Thyroid gland (tissue), 4 donors: ENCODE results near the gene VAPA. TPM values are rescaled to one million over a fixed set of nuclear protein-coding genes. Genes with fewer than 3 reads are reported as not detected.
A peak's percentile ranks its signal among the peaks of the same experiment; 100 is the strongest.
"Not testable (repeated sequence)": the region's sequence is repeated elsewhere in the genome, so short reads cannot be mapped to it uniquely, and the experiment has no call there.

Experiments
- DNase-seq, 2 donors: peaks; one replicate each; pipeline ENCODE4 v3.0.0-alpha.2; 2019
- H3K27ac ChIP-seq, 3 donors: fragments of 200-600 bp; sonication (generic); 1 replicate in 2 of 3; 2 replicates in 1 of 3; pipeline ENCODE4 v1.5.1; 2016 to 2019; ENCODE audit warnings: mild to moderate bottlenecking in 1 of 3, moderate library complexity in 1 of 3
- H3K27me3 ChIP-seq: fragments of 200-600 bp; sonication (generic); one replicate; pipeline ENCODE4 v1.5.1; 2019
- H3K36me3 ChIP-seq, 2 donors: fragments of 200-600 bp; sonication (generic); one replicate each; pipeline ENCODE4 v1.5.1; 2016 to 2019
- H3K4me1 ChIP-seq, 2 donors: fragments of 200-600 bp; sonication (generic); one replicate each; pipeline ENCODE4 v1.5.1; 2017 to 2019
- H3K4me3 ChIP-seq, 3 donors: fragments of 200-600 bp; sonication (generic); replicated peaks in 1 of 3; 1 replicate in 2 of 3; 2 replicates in 1 of 3; pipeline ENCODE4 v1.5.1; 2016; ENCODE audit warnings: mild to moderate bottlenecking in 1 of 3
- H3K9me3 ChIP-seq: fragments of 200-600 bp; sonication (generic); one replicate; pipeline ENCODE4 v1.5.1; 2017
- POLR2A ChIP-seq, 2 donors: fragments of 450-650 bp; IDR thresholded peaks; one replicate each; pipeline ENCODE4 v1.6.1; 2017; ENCODE audit warnings: antibody characterized with exemption in 2 of 2, mild to moderate bottlenecking in 2 of 2, moderate library complexity in 1 of 2
- WGBS, 2 donors: methylation state at CpG; one replicate each; pipeline ENCODE4 v1.1.5; 2017; 5-methylcytosine and 5-hydroxymethylcytosine counted together
- intact Hi-C: fragments of 100-400 bp; cut with DNase I; formaldehyde crosslinking; loops from one replicate; pipeline ENCODE4 v1.15.1; 2023
- total RNA-seq, 4 donors: library from RNA; depleted of rRNA; stranded (reverse); fragments of >200 nt; gene quantifications; one replicate each; pipeline ENCODE4 v1.2.3, GENCODE V29; 2016
- TF ChIP-seq, protein P1 (sequence below), 6 experiments: fragments of 200-600 bp in 3 of 6; fragments of 450-650 bp in 3 of 6; sonication (generic) in 3 of 6; IDR thresholded peaks; one replicate each; pipeline ENCODE4 v1.5.1; 2016 to 2019; ENCODE audit warnings: antibody characterized with exemption in 6 of 6, mild to moderate bottlenecking in 2 of 6, inconsistent platforms in 1 of 6, moderate library complexity in 1 of 6

The VAPA gene
- total RNA-seq, 4 donors from 2014 or later: 232 to 261 (median 244) TPM

DNA sequence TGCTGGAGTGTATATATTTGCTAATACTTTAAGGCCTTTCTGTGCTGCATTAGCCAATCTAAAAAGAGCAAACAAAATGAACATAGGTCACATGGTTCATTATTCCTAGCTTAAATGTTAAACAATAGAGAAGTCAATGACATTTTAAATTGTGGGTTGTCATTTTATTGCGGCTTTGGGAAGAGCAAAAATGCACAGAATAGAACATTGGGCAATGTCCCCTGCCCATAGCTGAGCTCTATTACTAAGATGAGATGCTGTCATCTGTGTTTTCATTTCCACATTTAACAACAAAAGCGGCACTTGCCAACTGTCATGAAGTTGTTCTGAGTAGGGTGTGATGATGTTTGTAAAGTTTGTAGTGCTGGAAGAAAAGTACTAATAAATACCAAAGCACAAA, 3.2 kb upstream of the VAPA start:
- H3K27ac ChIP-seq: no peak overlapping the region
- WGBS, 2 donors: 87 to 96% methylated on average over 2 of the region's 2 CpGs
- H3K4me1 ChIP-seq: peaks cover 0 to 4% of the 10 kb centered on the region in 2 donors
- H3K36me3 ChIP-seq: no peaks in the 10 kb centered on the region
- intact Hi-C loops: no loop called here
- no peaks in the 10 kb centered on the region for H3K9me3 ChIP-seq
- DNase-seq: no peak
- no peak overlapping the region for H3K4me3 ChIP-seq
- H3K27me3 ChIP-seq: no peaks in the 10 kb centered on the region
- TF ChIP-seq POLR2A (IDR thresholded peaks at IDR 0.05): no peak
- TF ChIP-seq, protein P1, sequence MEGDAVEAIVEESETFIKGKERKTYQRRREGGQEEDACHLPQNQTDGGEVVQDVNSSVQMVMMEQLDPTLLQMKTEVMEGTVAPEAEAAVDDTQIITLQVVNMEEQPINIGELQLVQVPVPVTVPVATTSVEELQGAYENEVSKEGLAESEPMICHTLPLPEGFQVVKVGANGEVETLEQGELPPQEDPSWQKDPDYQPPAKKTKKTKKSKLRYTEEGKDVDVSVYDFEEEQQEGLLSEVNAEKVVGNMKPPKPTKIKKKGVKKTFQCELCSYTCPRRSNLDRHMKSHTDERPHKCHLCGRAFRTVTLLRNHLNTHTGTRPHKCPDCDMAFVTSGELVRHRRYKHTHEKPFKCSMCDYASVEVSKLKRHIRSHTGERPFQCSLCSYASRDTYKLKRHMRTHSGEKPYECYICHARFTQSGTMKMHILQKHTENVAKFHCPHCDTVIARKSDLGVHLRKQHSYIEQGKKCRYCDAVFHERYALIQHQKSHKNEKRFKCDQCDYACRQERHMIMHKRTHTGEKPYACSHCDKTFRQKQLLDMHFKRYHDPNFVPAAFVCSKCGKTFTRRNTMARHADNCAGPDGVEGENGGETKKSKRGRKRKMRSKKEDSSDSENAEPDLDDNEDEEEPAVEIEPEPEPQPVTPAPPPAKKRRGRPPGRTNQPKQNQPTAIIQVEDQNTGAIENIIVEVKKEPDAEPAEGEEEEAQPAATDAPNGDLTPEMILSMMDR (IDR thresholded peaks at IDR 0.05): no peak

GRCh38 chr18:9911226-9911625, 2.6 kb upstream of the VAPA start:
- no peak for DNase-seq

DNA sequence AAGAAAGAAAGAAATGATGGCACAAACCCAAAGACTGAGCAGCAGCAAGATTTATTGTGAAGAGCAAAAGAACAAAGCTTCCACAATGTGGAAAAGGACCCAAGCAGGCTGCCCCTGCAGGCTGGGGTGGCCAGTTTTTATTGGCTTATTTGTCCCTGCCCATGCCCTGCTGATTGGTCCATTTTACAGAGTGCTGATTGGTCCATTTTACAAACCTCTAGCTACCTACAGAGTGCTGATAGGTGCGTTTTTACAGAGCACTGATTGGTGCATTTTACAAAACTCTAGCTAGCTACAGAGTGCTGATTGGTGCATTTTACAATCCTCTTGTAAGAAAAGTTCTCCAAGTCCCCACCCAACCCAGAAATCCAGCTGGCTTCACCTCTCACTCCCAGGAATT, 1.5 kb upstream of the VAPA start:
- intact Hi-C loops, H3K27me3 ChIP-seq, H3K9me3 ChIP-seq, H3K4me3 ChIP-seq, DNase-seq, H3K36me3 ChIP-seq, H3K27ac ChIP-seq: not testable (repeated sequence)
- WGBS, 2 donors: 100% methylated on average over 1 of the region's 1 CpG
- H3K4me1 ChIP-seq: peaks cover 15 to 16% of the 10 kb centered on the region in 2 donors

More at GRCh38 chr18:9911226-9911625, 2.6 kb upstream of the VAPA start:
- H3K4me3 ChIP-seq: no peak overlapping the region
- no peak overlapping the region for H3K27ac ChIP-seq
- no peaks in the 10 kb centered on the region for H3K9me3 ChIP-seq
- intact Hi-C loops: no loop called here
- H3K36me3 ChIP-seq: no peaks in the 10 kb centered on the region
- peaks cover 5 to 10% of the 10 kb centered on the region in 2 donors for H3K4me1 ChIP-seq
- 91 to 93% methylated on average over 5 of the region's 5 CpGs for WGBS, 2 donors
- TF ChIP-seq POLR2A (IDR thresholded peaks at IDR 0.05): no peak
- TF ChIP-seq, protein P1 (IDR thresholded peaks at IDR 0.05): no peak
- H3K27me3 ChIP-seq: no peaks in the 10 kb centered on the region

DNA sequence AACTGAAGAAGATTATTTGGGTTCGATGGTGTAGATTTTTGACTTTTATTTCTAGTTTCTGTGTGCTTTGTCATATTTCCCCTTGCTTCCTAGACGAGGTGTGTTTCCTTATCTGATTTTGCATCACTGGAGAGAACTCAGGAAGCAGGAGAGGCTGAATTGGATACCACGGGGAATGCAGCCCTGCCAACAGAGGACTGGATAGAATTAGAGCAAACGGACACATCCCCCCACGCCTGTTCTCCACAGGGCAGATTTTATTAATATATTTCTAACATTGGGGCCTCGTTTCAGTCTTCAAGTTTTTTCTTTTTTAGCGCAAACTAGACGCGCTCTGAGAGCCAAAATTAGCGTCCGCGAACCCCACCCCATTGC, 678 bp upstream of the VAPA start:
- TF ChIP-seq, protein P1 (IDR thresholded peaks at IDR 0.05): no peak
- no peak for TF ChIP-seq POLR2A (IDR thresholded peaks at IDR 0.05)
- H3K4me3 ChIP-seq: peak overlapping the region; percentile 19 to 86 (median 86)
- H3K36me3 ChIP-seq: no peaks in the 10 kb centered on the region
- peak overlapping the region; percentile 99 to 100 (median 99) for H3K27ac ChIP-seq
- no peak for DNase-seq
- H3K9me3 ChIP-seq: no peaks in the 10 kb centered on the region
- no peaks in the 10 kb centered on the region for H3K27me3 ChIP-seq
- intact Hi-C loops: no loop called here
- 8 to 9% methylated on average over 12 of the region's 12 CpGs for WGBS, 2 donors
- H3K4me1 ChIP-seq: peaks cover 20 to 24% of the 10 kb centered on the region in 2 donors

DNA sequence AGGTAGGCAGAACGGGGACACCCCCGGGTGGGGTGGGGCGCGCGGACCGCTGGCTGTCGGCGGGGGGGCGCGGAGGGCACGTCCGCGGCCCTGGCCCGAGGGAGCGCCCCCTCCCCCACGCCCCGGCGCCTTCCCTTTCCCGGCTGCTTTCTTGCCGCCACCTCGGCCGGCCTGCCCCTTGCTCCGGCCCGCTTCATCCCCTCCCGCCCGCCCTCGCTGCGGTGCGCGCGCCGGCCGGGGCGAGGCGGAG, 443 bp downstream of the VAPA start:
- WGBS, 2 donors: no CpG with 5 or more reads among the region's 35 CpGs
- Histone ChIP-seq H3K4me3 (peak overlapping the region; percentile 19 to 86 (median 86)), H3K4me1 (peaks cover 30 to 36% of the 10 kb centered on the region in 2 donors), H3K9me3 (no peaks in the 10 kb centered on the region), H3K27me3 (no peaks in the 10 kb centered on the region), H3K36me3 (no peaks in the 10 kb centered on the region), H3K27ac (peak overlapping the region; percentile 99 to 100 (median 99))
- DNase-seq: peak in 1 of 2 donors; percentile 48
- intact Hi-C loops: no loop called here
- TF ChIP-seq, protein P1 (IDR thresholded peaks at IDR 0.05): no peak
- no peak for TF ChIP-seq POLR2A (IDR thresholded peaks at IDR 0.05)
